ENCODE data around the gene CCNL2.
A peak's percentile ranks its signal among the peaks of the same experiment; 100 is the strongest.

CCNL2 gene

DNA sequence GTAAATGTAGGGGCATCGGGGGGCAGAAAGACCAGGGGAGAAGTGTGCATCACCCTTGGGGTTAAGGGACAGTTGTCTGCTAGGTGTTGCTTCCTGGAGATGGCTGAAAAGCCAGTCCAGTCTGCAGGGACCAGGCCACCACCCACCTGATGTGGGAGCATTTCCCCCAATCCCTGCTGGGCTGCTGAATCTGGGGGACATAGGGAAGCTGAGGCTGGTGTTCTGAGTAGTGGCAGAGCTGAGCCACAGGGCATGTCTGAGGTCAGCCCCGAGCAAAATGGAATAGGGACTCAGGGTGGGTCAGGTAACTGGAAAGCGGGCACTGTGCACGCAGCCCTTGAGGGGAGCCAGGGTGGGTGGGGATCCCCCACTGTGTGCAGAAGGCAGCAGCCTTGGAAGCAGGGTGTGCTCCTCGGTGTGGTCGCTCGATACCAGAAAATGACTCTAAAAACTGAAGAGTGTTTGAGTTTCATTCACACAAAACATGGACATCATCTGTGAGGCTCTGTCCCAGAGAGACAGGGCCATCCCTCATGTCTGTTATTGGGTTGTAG, 2.4 kb upstream of the CCNL2 start:
- H2AK5ac ChIP-seq (ENCODE audit: low read length, severe bottlenecking) = no peak overlapping the region
- H3K27me3 ChIP-seq (ENCODE audit: control insufficient read depth in 1 of 2, insufficient read depth in 1 of 2, low read length in 2 of 2) = no peaks in the 10 kb centered on the region
- no peak overlapping the region for H3K4me2 ChIP-seq (ENCODE audit: low read length, poor library complexity, severe bottlenecking)
- H3K79me1 ChIP-seq (replicated peaks; ENCODE audit: low read length, poor library complexity, severe bottlenecking) = peaks cover 6% of the 10 kb centered on the region
- no peak overlapping the region for H3K23ac ChIP-seq (ENCODE audit: low read length in 2 of 2)
- DNase-seq = no peak
- 97% methylated on average over 7 of the region's 7 CpGs for WGBS
- H3K9me3 ChIP-seq (ENCODE audit: control insufficient read depth, low read length) = no peaks in the 10 kb centered on the region
- no peak overlapping the region for H3K27ac ChIP-seq (ENCODE audit: low read length, poor library complexity, severe bottlenecking)
- no peak overlapping the region for H2BK5ac ChIP-seq (ENCODE audit: low read depth, low read length, poor library complexity, severe bottlenecking)
- H3K4me1 ChIP-seq (ENCODE audit: control insufficient read depth, insufficient read depth, low read depth, low read length) = peaks cover 44% of the 10 kb centered on the region
- H3K4ac ChIP-seq (ENCODE audit: low read depth in 1 of 2, low read length in 2 of 2) = no peak overlapping the region
- H3K9ac ChIP-seq (ENCODE audit: low read length) = peak overlapping the region; percentile 98
- H2AFZ ChIP-seq (ENCODE audit: low read depth, low read length) = no peak overlapping the region
- no peak overlapping the region for H3K4me3 ChIP-seq (ENCODE audit: insufficient read depth in 1 of 2, low read depth in 1 of 2, low read length in 2 of 2)
- no peak overlapping the region for H2BK12ac ChIP-seq (ENCODE audit: low read length in 2 of 2)
- no peak overlapping the region for H3K18ac ChIP-seq (ENCODE audit: low read depth in 1 of 2, low read length in 2 of 2)
- no peak overlapping the region for H2BK120ac ChIP-seq (ENCODE audit: low read depth, low read length)
- no peak overlapping the region for H3K14ac ChIP-seq (ENCODE audit: low read length in 2 of 2)
- H2BK15ac ChIP-seq (ENCODE audit: low read depth, poor library complexity, severe bottlenecking) = no peak overlapping the region
- peaks cover 62 to 67% of the 10 kb centered on the region in 2 experiments for H3K36me3 ChIP-seq (ENCODE audit: control insufficient read depth in 1 of 2, insufficient read depth in 2 of 2, low read depth in 1 of 2, low read length in 2 of 2)
- no peak overlapping the region for H4K91ac ChIP-seq (ENCODE audit: low read length)
- no peak overlapping the region for H4K8ac ChIP-seq (ENCODE audit: low read length)

DNA sequence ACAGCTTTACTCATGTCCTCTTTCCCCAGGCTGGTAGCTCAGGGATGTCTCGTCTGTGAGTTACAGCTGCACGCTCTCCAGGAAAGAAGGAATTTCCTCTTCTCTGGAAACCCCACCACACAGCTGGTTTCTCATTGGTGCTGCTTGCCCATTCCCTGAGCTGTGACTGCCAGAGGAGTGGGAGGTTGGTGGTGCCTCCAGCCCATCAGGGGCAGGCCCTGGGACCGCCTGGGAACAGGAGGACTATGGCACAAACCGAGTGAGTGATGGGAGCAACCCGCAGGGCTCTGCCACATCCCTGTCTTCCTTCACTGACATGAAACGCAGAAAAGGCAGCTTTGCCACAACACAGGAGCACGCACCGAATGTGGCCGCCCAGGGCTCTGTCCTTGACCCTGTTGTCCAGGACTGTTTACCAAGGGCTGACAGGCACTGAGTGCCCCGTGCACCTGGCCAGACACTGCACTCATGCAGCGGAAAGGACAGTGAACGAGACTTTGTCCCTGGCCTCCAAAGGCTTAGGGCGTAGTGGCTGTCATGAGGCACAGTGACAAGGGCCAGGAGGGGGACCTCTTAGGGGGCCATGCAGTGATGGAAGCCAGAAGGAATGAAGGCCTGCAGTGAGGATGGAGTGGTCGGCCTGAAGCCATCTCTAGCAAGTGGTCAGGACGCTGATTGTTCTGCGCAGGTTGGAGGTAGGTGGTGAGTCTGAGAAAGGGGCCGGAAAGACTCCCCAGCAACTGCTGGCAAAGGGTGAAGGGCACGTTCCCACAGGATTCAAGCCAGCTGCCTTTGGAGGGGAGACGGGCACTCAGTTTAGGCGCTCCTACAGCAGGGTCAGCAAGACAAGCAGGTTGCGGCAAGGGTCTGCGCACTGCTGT, 1.7 kb upstream of the CCNL2 start:
- H3K4me2 ChIP-seq (ENCODE audit: low read length, poor library complexity, severe bottlenecking) = peak overlapping the region; percentile 91
- peak; percentile 33 for DNase-seq

GRCh38 chr1:1399872-1400575, 889 bp upstream of the CCNL2 start:
- DNase-seq = peak; percentile 40
- H3K27me3 ChIP-seq (ENCODE audit: control insufficient read depth in 1 of 2, insufficient read depth in 1 of 2, low read length in 2 of 2) = no peaks in the 10 kb centered on the region
- H3K23ac ChIP-seq (ENCODE audit: low read length in 2 of 2) = peak overlapping the region in 1 of 2 experiments; percentile 86
- H3K79me1 ChIP-seq (replicated peaks; ENCODE audit: low read length, poor library complexity, severe bottlenecking) = no peaks in the 10 kb centered on the region
- WGBS = 8% methylated on average over 34 of the region's 34 CpGs
- H2BK15ac ChIP-seq (ENCODE audit: low read depth, poor library complexity, severe bottlenecking) = no peak overlapping the region
- peak overlapping the region; percentile 36 for H2AFZ ChIP-seq (ENCODE audit: low read depth, low read length)
- H3K36me3 ChIP-seq (ENCODE audit: control insufficient read depth in 1 of 2, insufficient read depth in 2 of 2, low read depth in 1 of 2, low read length in 2 of 2) = peaks cover 63 to 66% of the 10 kb centered on the region in 2 experiments
- H4K91ac ChIP-seq (ENCODE audit: low read length) = peak overlapping the region; percentile 95
- peak overlapping the region; percentile 88 to 98 for H3K18ac ChIP-seq (ENCODE audit: low read depth in 1 of 2, low read length in 2 of 2)
- H3K27ac ChIP-seq (ENCODE audit: low read length, poor library complexity, severe bottlenecking) = peak overlapping the region; percentile 83
- H3K4ac ChIP-seq (ENCODE audit: low read depth in 1 of 2, low read length in 2 of 2) = peak overlapping the region; percentile 83 to 98
- H3K9ac ChIP-seq (ENCODE audit: low read length) = peak overlapping the region; percentile 98
- peak overlapping the region; percentile 29 for H2AK5ac ChIP-seq (ENCODE audit: low read length, severe bottlenecking)
- H2BK120ac ChIP-seq (ENCODE audit: low read depth, low read length) = no peak overlapping the region
- peak overlapping the region in 1 of 2 experiments; percentile 98 for H3K14ac ChIP-seq (ENCODE audit: low read length in 2 of 2)
- H3K4me2 ChIP-seq (ENCODE audit: low read length, poor library complexity, severe bottlenecking) = peak overlapping the region; percentile 91
- peak overlapping the region; percentile 76 for H2BK5ac ChIP-seq (ENCODE audit: low read depth, low read length, poor library complexity, severe bottlenecking)
- H4K8ac ChIP-seq (ENCODE audit: low read length) = peak overlapping the region; percentile 95
- H3K4me3 ChIP-seq (ENCODE audit: insufficient read depth in 1 of 2, low read depth in 1 of 2, low read length in 2 of 2) = peak overlapping the region; percentile 95 to 99
- H2BK12ac ChIP-seq (ENCODE audit: low read length in 2 of 2) = peak overlapping the region in 1 of 2 experiments; percentile 51
- H3K9me3 ChIP-seq (ENCODE audit: control insufficient read depth, low read length) = no peaks in the 10 kb centered on the region
- peaks cover 35% of the 10 kb centered on the region for H3K4me1 ChIP-seq (ENCODE audit: control insufficient read depth, insufficient read depth, low read depth, low read length)

More for the DNA sequence above, 1.7 kb upstream of the CCNL2 start:
- peaks cover 38% of the 10 kb centered on the region for H3K4me1 ChIP-seq (ENCODE audit: control insufficient read depth, insufficient read depth, low read depth, low read length)
- peak overlapping the region; percentile 4 for H4K8ac ChIP-seq (ENCODE audit: low read length)
- WGBS = 91% methylated on average over 22 of the region's 22 CpGs
- H3K23ac ChIP-seq (ENCODE audit: low read length in 2 of 2) = no peak overlapping the region
- no peak overlapping the region for H3K18ac ChIP-seq (ENCODE audit: low read depth in 1 of 2, low read length in 2 of 2)
- no peak overlapping the region for H2BK15ac ChIP-seq (ENCODE audit: low read depth, poor library complexity, severe bottlenecking)
- H3K4ac ChIP-seq (ENCODE audit: low read depth in 1 of 2, low read length in 2 of 2) = peak overlapping the region in 1 of 2 experiments; percentile 83
- H2BK12ac ChIP-seq (ENCODE audit: low read length in 2 of 2) = no peak overlapping the region
- peak overlapping the region; percentile 28 for H4K91ac ChIP-seq (ENCODE audit: low read length)
- H2AK5ac ChIP-seq (ENCODE audit: low read length, severe bottlenecking) = peak overlapping the region; percentile 29
- H2BK5ac ChIP-seq (ENCODE audit: low read depth, low read length, poor library complexity, severe bottlenecking) = no peak overlapping the region
- peak overlapping the region in 1 of 2 experiments; percentile 98 for H3K14ac ChIP-seq (ENCODE audit: low read length in 2 of 2)
- H3K27ac ChIP-seq (ENCODE audit: low read length, poor library complexity, severe bottlenecking) = peak overlapping the region; percentile 8
- H3K79me1 ChIP-seq (replicated peaks; ENCODE audit: low read length, poor library complexity, severe bottlenecking) = peaks cover 6% of the 10 kb centered on the region
- H3K9ac ChIP-seq (ENCODE audit: low read length) = peak overlapping the region; percentile 98
- no peak overlapping the region for H2AFZ ChIP-seq (ENCODE audit: low read depth, low read length)
- H3K36me3 ChIP-seq (ENCODE audit: control insufficient read depth in 1 of 2, insufficient read depth in 2 of 2, low read depth in 1 of 2, low read length in 2 of 2) = peaks cover 63 to 66% of the 10 kb centered on the region in 2 experiments
- peak overlapping the region; percentile 95 to 99 for H3K4me3 ChIP-seq (ENCODE audit: insufficient read depth in 1 of 2, low read depth in 1 of 2, low read length in 2 of 2)
- H3K9me3 ChIP-seq (ENCODE audit: control insufficient read depth, low read length) = no peaks in the 10 kb centered on the region
- no peak overlapping the region for H2BK120ac ChIP-seq (ENCODE audit: low read depth, low read length)
- H3K27me3 ChIP-seq (ENCODE audit: control insufficient read depth in 1 of 2, insufficient read depth in 1 of 2, low read length in 2 of 2) = no peaks in the 10 kb centered on the region

Measured in mesenchymal stem cell (in vitro differentiated cells and primary cell).